Measurements from ENCODE around the gene ARL1. TPM values are rescaled to one million over a fixed set of nuclear protein-coding genes. Genes with fewer than 3 reads are reported as not detected.
A peak's percentile ranks its signal among the peaks of the same experiment; 100 is the strongest.

ARL1 gene
- total and polyA plus RNA-seq, 2 of the 13 experiments (the other 11 are each of a cell fraction or from before 2014, with no cell fraction given) = 90.9 to 123 TPM

DNA sequence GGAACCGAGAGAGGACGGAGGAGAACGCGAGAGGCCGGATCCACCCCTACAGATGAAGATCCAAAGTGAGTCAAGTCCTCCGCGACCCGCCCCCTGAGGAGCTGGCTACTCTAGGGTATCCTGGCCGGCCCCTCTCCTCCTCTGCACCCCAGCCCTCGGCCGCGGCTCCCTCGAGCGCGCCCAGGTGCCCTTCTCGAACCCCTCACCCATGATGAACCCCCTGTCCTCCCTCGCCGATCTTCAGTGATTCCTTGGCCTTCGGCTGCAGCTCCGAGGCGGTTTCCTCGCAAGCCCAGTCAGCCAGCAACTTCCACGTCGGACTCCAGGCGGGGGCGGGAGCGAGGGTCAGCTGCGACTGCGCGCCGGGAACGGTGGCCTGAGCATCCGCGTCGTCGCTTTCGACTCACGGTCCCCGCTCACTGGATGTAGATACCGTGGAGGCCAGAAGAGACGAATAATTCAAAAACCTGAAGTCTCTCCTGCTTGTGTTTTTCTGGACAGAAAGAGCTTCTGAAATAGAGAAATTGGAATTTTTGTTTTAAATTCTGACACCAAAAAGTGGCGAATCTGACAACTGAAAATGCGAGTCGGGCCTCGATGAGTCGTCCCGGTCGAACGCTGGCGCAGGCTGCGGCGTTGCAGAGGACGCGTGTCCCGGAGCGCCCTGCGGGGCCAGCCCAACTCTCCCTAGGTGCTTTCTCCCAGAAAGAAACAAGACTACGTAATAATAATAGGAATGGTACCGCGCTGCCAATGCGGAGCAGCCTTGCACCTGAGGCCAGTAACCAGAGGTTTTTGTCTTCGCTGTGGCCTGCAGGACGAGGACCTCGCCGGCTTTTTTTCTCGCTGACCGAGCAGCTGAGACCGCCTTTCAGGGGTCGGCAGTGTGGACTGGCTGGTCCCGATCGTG, at the start of gene ARL1 (continued):
- TF ChIP-seq ZNF724P (CRISPR knock-in tag; IDR thresholded peaks at IDR 0.05; ENCODE audit: borderline replicate concordance) (no peak), HDAC2 (CRISPR knock-in tag; IDR thresholded peaks at IDR 0.05) (peak; percentile 45), DNMT1 (CRISPR knock-in tag; IDR thresholded peaks at IDR 0.05) (0 out of 2 replicates have a peak, but pooled peaks have one; percentile 65), ZBTB33 (CRISPR knock-in tag; IDR thresholded peaks at IDR 0.05) (peak; percentile 32; the same call in 1 of the 2 replicates), ZSCAN20 (CRISPR knock-in tag; IDR thresholded peaks at IDR 0.05; ENCODE audit: borderline replicate concordance) (peak; percentile 86; the same call in 1 of the 2 replicates), ZEB1 (IDR thresholded peaks at IDR 0.05; ENCODE audit: insufficient replicate concordance, low read depth) (peak; percentile 24), GPBP1L1 (CRISPR knock-in tag; IDR thresholded peaks at IDR 0.05) (no peak), GABPB1 (CRISPR knock-in tag; IDR thresholded peaks at IDR 0.05) (peak; percentile 80), HDAC1 (CRISPR knock-in tag; IDR thresholded peaks at IDR 0.05) (peak; percentile 64), NFYB (CRISPR knock-in tag; IDR thresholded peaks at IDR 0.05) (peak; percentile 3; the same call in 1 of the 2 replicates), REST (IDR thresholded peaks at IDR 0.05; ENCODE audit: borderline replicate concordance in 1 of 2, low read depth in 1 of 2, low read length in 2 of 2) (peak in 1 of 2 experiments; percentile 29; a peak in 1 of 4 replicates), ZNF749 (CRISPR knock-in tag; IDR thresholded peaks at IDR 0.05; ENCODE audit: borderline replicate concordance) (peak; percentile 54; the same call in 1 of the 2 replicates)
- TF ChIP-seq, protein P1, sequence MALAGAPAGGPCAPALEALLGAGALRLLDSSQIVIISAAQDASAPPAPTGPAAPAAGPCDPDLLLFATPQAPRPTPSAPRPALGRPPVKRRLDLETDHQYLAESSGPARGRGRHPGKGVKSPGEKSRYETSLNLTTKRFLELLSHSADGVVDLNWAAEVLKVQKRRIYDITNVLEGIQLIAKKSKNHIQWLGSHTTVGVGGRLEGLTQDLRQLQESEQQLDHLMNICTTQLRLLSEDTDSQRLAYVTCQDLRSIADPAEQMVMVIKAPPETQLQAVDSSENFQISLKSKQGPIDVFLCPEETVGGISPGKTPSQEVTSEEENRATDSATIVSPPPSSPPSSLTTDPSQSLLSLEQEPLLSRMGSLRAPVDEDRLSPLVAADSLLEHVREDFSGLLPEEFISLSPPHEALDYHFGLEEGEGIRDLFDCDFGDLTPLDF (CRISPR knock-in tag; IDR thresholded peaks at IDR 0.05) = peak; percentile 74
- TF ChIP-seq, protein P2, sequence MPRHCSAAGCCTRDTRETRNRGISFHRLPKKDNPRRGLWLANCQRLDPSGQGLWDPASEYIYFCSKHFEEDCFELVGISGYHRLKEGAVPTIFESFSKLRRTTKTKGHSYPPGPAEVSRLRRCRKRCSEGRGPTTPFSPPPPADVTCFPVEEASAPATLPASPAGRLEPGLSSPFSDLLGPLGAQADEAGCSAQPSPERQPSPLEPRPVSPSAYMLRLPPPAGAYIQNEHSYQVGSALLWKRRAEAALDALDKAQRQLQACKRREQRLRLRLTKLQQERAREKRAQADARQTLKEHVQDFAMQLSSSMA (CRISPR knock-in tag; IDR thresholded peaks at IDR 0.05) = 0 out of 2 replicates have a peak, but pooled peaks have one; percentile 44

All from HepG2 (cell line).